ENCODE data around the gene PGAP1. TPM values are rescaled to one million over a fixed set of nuclear protein-coding genes. Genes with fewer than 3 reads are reported as not detected.

Gene PGAP1
- total RNA-seq, 1 experiment from 2014 or later: 7.1 TPM

DNA sequence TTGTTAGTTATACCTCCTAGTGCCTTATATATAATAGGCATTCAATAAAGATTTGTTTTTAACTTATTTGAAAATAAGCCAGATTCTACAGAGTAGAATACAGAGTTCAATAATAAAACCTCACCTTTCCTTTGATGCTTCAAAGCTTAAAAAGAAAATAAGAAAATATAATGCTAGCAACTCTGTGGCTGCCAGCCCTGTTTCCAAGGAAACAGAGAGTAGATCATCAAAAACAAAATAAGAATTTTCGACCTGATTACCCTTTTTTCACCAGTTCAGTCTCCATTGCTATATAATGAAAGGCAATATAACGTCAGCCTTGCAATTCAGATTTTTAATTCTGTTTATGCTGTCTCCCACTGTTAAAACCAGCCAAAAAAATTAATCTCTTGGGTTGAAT lies 8.9 kb upstream of the PGAP1 start:
- no peak for TF ChIP-seq SP1 (IDR thresholded peaks at IDR 0.05; ENCODE audit: low read depth)
- no peak overlapping the region for H3K27ac ChIP-seq (ENCODE audit: low read depth, low read length)
- no peaks in the 10 kb centered on the region for H3K27me3 ChIP-seq (ENCODE audit: insufficient read depth, low read length)
- ChIA-PET RAD21 (ENCODE audit: low non-redundant PET in 1 of 2, low total read pairs in 2 of 2, uncharacterized antibody in 2 of 2, unreplicated experiment in 2 of 2) (no interaction called here), POLR2A (no interaction called here), CTCF (no interaction called here)
- intact Hi-C loops (cut with micrococcal nuclease): no loop called here
- no peaks in the 10 kb centered on the region for H4K20me1 ChIP-seq (ENCODE audit: insufficient read depth)
- ATAC-seq (no peak), DNase-seq (ENCODE audit: low read depth, low spot score) (no peak)
- no peaks in the 10 kb centered on the region for H3K9me3 ChIP-seq (ENCODE audit: control insufficient read depth in 1 of 2, insufficient read depth in 1 of 2, low read depth in 1 of 2, low read length in 2 of 2)
- H3K79me2 ChIP-seq (ENCODE audit: insufficient read depth, low read length): no peaks in the 10 kb centered on the region
- no peak overlapping the region for H2AFZ ChIP-seq (ENCODE audit: low read depth, low read length, poor library complexity, severe bottlenecking)
- H3K9ac ChIP-seq (ENCODE audit: low read length): no peak overlapping the region
- no peaks in the 10 kb centered on the region for H3K4me1 ChIP-seq (ENCODE audit: control insufficient read depth in 1 of 2, insufficient read depth in 2 of 2, low read length in 2 of 2)
- no peaks in the 10 kb centered on the region for H3K9me2 ChIP-seq (ENCODE audit: insufficient read depth)
- no TSS peak for BruUV-seq (replicated peaks)
- H3K36me3 ChIP-seq (ENCODE audit: control insufficient read depth in 1 of 2, insufficient read depth in 2 of 2, low read length in 2 of 2): no peaks in the 10 kb centered on the region
- H3K4me2 ChIP-seq (ENCODE audit: low read length): no peak overlapping the region
- no peak overlapping the region for H3K4me3 ChIP-seq (replicated peaks in 1 of 2; ENCODE audit: low read depth in 1 of 2, low read length in 2 of 2)

DNA sequence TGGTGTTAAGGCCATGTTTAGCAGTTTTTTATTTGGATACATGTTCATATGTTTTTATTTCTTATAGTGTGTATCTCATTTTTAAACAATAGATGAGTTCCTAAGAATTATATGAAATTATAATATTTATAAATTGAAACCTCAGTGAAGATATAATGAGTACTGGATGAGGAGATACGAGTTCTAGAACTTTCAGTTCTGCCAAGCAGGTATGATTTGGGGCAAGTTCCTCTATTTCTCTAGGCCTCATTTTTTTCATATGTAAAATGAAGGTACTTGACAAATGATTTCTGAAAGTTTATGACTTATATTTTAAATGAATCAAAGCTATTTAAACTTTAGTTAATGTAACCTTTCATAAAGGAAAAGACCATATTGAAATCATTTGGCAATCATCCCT lies 8.2 kb upstream of the PGAP1 start:
- Histone ChIP-seq H3K27me3 (ENCODE audit: insufficient read depth, low read length) (no peaks in the 10 kb centered on the region), H3K9me3 (ENCODE audit: control insufficient read depth in 1 of 2, insufficient read depth in 1 of 2, low read depth in 1 of 2, low read length in 2 of 2) (no peaks in the 10 kb centered on the region), H4K20me1 (ENCODE audit: insufficient read depth) (no peaks in the 10 kb centered on the region), H3K4me3 (replicated peaks in 1 of 2; ENCODE audit: low read depth in 1 of 2, low read length in 2 of 2) (no peak overlapping the region), H3K9ac (ENCODE audit: low read length) (no peak overlapping the region), H3K79me2 (ENCODE audit: insufficient read depth, low read length) (no peaks in the 10 kb centered on the region), H3K9me2 (ENCODE audit: insufficient read depth) (no peaks in the 10 kb centered on the region), H3K27ac (ENCODE audit: low read depth, low read length) (no peak overlapping the region), H3K4me1 (ENCODE audit: control insufficient read depth in 1 of 2, insufficient read depth in 2 of 2, low read length in 2 of 2) (no peaks in the 10 kb centered on the region), H2AFZ (ENCODE audit: low read depth, low read length, poor library complexity, severe bottlenecking) (no peak overlapping the region), H3K4me2 (ENCODE audit: low read length) (no peak overlapping the region), H3K36me3 (ENCODE audit: control insufficient read depth in 1 of 2, insufficient read depth in 2 of 2, low read length in 2 of 2) (no peaks in the 10 kb centered on the region)
- DNase-seq (ENCODE audit: low read depth, low spot score): no peak
- ChIA-PET CTCF (no interaction called here), RAD21 (ENCODE audit: low non-redundant PET in 1 of 2, low total read pairs in 2 of 2, uncharacterized antibody in 2 of 2, unreplicated experiment in 2 of 2) (no interaction called here), POLR2A (no interaction called here)
- no peak for TF ChIP-seq FOSL1 (IDR thresholded peaks at IDR 0.05; ENCODE audit: low read depth)
- no peak for TF ChIP-seq TCF7L2 (IDR thresholded peaks at IDR 0.05; ENCODE audit: borderline replicate concordance, extremely low read depth, insufficient read depth, insufficient read length)
- no peak for TF ChIP-seq SRF (IDR thresholded peaks at IDR 0.05; ENCODE audit: low read depth)
- TF ChIP-seq RAD21 (IDR thresholded peaks at IDR 0.05; ENCODE audit: low read depth): no peak
- no peak for TF ChIP-seq POLR2A (IDR thresholded peaks at IDR 0.05; ENCODE audit: borderline replicate concordance, extremely low read depth, insufficient read depth, insufficient read length)
- no peak for TF ChIP-seq EGR1 (IDR thresholded peaks at IDR 0.05; ENCODE audit: low read depth)
- TF ChIP-seq, protein P1, sequence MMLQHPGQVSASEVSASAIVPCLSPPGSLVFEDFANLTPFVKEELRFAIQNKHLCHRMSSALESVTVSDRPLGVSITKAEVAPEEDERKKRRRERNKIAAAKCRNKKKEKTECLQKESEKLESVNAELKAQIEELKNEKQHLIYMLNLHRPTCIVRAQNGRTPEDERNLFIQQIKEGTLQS (IDR thresholded peaks at IDR 0.05): no peak
- TF ChIP-seq EZH2 (IDR thresholded peaks at IDR 0.05): no peak
- TF ChIP-seq YY1 (IDR thresholded peaks at IDR 0.05; ENCODE audit: extremely low read depth, insufficient replicate concordance, low read depth, low read length): no peak
- no peak for TF ChIP-seq POLR2AphosphoS5 (IDR thresholded peaks at IDR 0.05; ENCODE audit: low read depth, low read length)
- TF ChIP-seq CEBPB (IDR thresholded peaks at IDR 0.05; ENCODE audit: low read depth): no peak
- TF ChIP-seq, protein P2, sequence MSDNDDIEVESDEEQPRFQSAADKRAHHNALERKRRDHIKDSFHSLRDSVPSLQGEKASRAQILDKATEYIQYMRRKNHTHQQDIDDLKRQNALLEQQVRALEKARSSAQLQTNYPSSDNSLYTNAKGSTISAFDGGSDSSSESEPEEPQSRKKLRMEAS (IDR thresholded peaks at IDR 0.05): no peak
- TF ChIP-seq, protein P3, sequence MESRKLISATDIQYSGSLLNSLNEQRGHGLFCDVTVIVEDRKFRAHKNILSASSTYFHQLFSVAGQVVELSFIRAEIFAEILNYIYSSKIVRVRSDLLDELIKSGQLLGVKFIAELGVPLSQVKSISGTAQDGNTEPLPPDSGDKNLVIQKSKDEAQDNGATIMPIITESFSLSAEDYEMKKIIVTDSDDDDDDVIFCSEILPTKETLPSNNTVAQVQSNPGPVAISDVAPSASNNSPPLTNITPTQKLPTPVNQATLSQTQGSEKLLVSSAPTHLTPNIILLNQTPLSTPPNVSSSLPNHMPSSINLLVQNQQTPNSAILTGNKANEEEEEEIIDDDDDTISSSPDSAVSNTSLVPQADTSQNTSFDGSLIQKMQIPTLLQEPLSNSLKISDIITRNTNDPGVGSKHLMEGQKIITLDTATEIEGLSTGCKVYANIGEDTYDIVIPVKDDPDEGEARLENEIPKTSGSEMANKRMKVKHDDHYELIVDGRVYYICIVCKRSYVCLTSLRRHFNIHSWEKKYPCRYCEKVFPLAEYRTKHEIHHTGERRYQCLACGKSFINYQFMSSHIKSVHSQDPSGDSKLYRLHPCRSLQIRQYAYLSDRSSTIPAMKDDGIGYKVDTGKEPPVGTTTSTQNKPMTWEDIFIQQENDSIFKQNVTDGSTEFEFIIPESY (IDR thresholded peaks at IDR 0.05; ENCODE audit: extremely low read depth, insufficient replicate concordance, low read length): no peak
- no TSS peak for BruUV-seq (replicated peaks)
- intact Hi-C loops (cut with micrococcal nuclease): no loop called here
- no peak for ATAC-seq
